Measurements from ENCODE around the gene MIAT. TPM values are rescaled to one million over a fixed set of nuclear protein-coding genes. Genes with fewer than 3 reads are reported as not detected.

MIAT gene
- total and polyA plus RNA-seq, 2 donors (not counting 3 experiments of a cell fraction or from before 2014, with no cell fraction given), result 0.03 to 0.80 TPM

GRCh38 chr22:26624803-26625202 lies 32.6 kb upstream of the MIAT start:
- Histone ChIP-seq H3K9ac (replicated peaks; ENCODE audit: extremely low read depth, insufficient read depth, low read length) (no peak overlapping the region), H3K9me3 (replicated peaks; ENCODE audit: control insufficient read depth, insufficient read depth, low read length) (no peaks in the 10 kb centered on the region), H3K4me2 (ENCODE audit: insufficient read depth, low read length) (no peak overlapping the region), H3K27me3 (ENCODE audit: control insufficient read depth in 2 of 2, insufficient read depth in 2 of 2, low read length in 2 of 2) (peaks cover 0 to 3% of the 10 kb centered on the region in 2 experiments), H4K20me1 (replicated peaks; ENCODE audit: control insufficient read depth, extremely low read depth, insufficient read depth, low read length) (no peaks in the 10 kb centered on the region), H3K4me1 (ENCODE audit: control insufficient read depth, extremely low read depth, insufficient read depth, low read length) (no peaks in the 10 kb centered on the region), H2AFZ (ENCODE audit: low read depth, low read length) (no peak overlapping the region), H3K27ac (ENCODE audit: insufficient read depth, low read depth, low read length) (no peak overlapping the region), H3K4me3 (replicated peaks in 1 of 3; ENCODE audit: insufficient read depth in 1 of 3, low read depth in 1 of 3, low read length in 3 of 3) (no peak overlapping the region), H3K36me3 (ENCODE audit: control insufficient read depth in 2 of 2, extremely low read depth in 1 of 2, insufficient read depth in 2 of 2, low read length in 2 of 2) (no peaks in the 10 kb centered on the region), H3K9me1 (replicated peaks; ENCODE audit: control insufficient read depth, extremely low read depth, insufficient read depth, low read length) (no peaks in the 10 kb centered on the region), H3K79me2 (ENCODE audit: control insufficient read depth, insufficient read depth, low read length) (no peaks in the 10 kb centered on the region)
- ChIA-PET CTCF (no interaction called here), POLR2A (no interaction called here)
- intact Hi-C loops (cut with micrococcal nuclease) (no loop called here), dilution Hi-C loops (cut with MboI; ENCODE audit: extremely low pct_ligation_motif_present, low sequenced_read_pairs) (no loop called here)
- DNase-seq (ENCODE audit: low read depth, low spot score) (no peak), FAIRE-seq (no peak)
- BruUV-seq (replicated peaks), result no TSS peak
- TF ChIP-seq MYC (IDR thresholded peaks at IDR 0.05; ENCODE audit: low read depth, low read length), result no peak

DNA sequence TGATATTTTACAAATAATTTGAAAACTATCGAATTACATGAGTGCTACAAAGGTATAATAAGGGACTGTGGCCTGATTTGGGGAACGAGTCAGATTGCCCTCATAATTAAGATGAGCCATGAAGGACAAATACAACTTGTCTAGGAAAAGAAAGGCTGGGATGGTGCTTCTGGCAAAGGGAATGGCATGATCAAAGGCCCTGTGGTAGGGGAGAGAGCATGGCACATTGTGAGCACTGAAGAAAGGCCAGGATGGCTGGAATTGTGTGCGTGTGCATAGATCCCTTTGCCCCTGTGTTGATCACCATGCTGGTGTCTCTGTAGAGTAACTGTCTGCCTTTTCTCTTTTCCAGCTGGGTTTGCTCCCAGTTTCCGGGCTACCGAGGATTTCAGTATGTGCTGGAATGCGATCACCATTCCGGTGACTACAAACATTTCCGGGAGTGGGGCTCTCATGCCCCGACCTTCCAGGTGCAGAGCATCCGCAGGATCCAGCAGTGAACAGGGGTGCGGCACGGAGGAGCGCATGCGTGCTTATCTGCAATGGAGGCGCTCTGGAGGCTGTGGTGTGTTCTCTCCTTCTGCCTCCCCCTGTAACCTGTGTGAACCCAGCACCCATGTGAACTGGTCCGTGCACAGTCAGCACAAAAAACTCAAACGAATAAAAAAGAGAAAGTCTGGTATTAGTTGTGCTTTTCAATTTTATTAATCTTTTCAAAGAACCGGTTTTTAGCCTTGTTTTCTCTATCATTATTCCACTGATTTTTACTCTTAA lies 27.2 kb upstream of the MIAT start:
- Histone ChIP-seq H4K20me1 (replicated peaks; ENCODE audit: control insufficient read depth, extremely low read depth, insufficient read depth, low read length) (no peaks in the 10 kb centered on the region), H3K27ac (ENCODE audit: insufficient read depth, low read depth, low read length) (no peak overlapping the region), H2AFZ (ENCODE audit: low read depth, low read length) (no peak overlapping the region), H3K4me3 (replicated peaks in 1 of 3; ENCODE audit: insufficient read depth in 1 of 3, low read depth in 1 of 3, low read length in 3 of 3) (no peak overlapping the region), H3K4me2 (ENCODE audit: insufficient read depth, low read length) (no peak overlapping the region), H3K9ac (replicated peaks; ENCODE audit: extremely low read depth, insufficient read depth, low read length) (no peak overlapping the region), H3K36me3 (ENCODE audit: control insufficient read depth in 2 of 2, extremely low read depth in 1 of 2, insufficient read depth in 2 of 2, low read length in 2 of 2) (no peaks in the 10 kb centered on the region), H3K9me1 (replicated peaks; ENCODE audit: control insufficient read depth, extremely low read depth, insufficient read depth, low read length) (no peaks in the 10 kb centered on the region), H3K4me1 (ENCODE audit: control insufficient read depth, extremely low read depth, insufficient read depth, low read length) (peaks cover 8% of the 10 kb centered on the region), H3K79me2 (ENCODE audit: control insufficient read depth, insufficient read depth, low read length) (no peaks in the 10 kb centered on the region), H3K27me3 (ENCODE audit: control insufficient read depth in 2 of 2, insufficient read depth in 2 of 2, low read length in 2 of 2) (peaks cover 0 to 3% of the 10 kb centered on the region in 2 experiments), H3K9me3 (replicated peaks; ENCODE audit: control insufficient read depth, insufficient read depth, low read length) (no peaks in the 10 kb centered on the region)
- FAIRE-seq, result no peak
- ChIA-PET POLR2A (no interaction called here), CTCF (interaction anchor here (0.8 kb wide), 1 partner anchor 13 kb away, joined by 3 read pairs; no protein-coding TSS in a partner anchor)
- TF ChIP-seq POLR2A (IDR thresholded peaks at IDR 0.05; ENCODE audit: low read depth, low read length), result no peak
- no peak for TF ChIP-seq FOS (IDR thresholded peaks at IDR 0.05; ENCODE audit: borderline replicate concordance, insufficient read depth, low read length)
- no peak for TF ChIP-seq CTCF (IDR thresholded peaks at IDR 0.05; ENCODE audit: extremely low read depth in 1 of 2, insufficient read depth in 1 of 2, low read depth in 1 of 2, low read length in 2 of 2)
- no peak for TF ChIP-seq POLR2AphosphoS5 (IDR thresholded peaks at IDR 0.05; ENCODE audit: insufficient read depth, low read depth, low read length)
- dilution Hi-C loops (cut with MboI; ENCODE audit: extremely low pct_ligation_motif_present, low sequenced_read_pairs) (no loop called here), intact Hi-C loops (cut with micrococcal nuclease) (no loop called here)
- DNase-seq (ENCODE audit: low read depth, low spot score), result no peak
- no TSS peak for BruUV-seq (replicated peaks)
